Stimulated activated naive CD8-positive, alpha-beta T cell treated with anti-CD3 and anti-CD28 coated beads, Interleukin-15, Interleukin-2, amounts not matched to agents 100 U/mL and 50 U/mL, for 24 hours (primary cell): Measurements from ENCODE around the gene MLLT3.
A peak's percentile ranks its signal among the peaks of the same experiment; 100 is the strongest.
"Not testable (repeated sequence)": the region's sequence is repeated elsewhere in the genome, so short reads cannot be mapped to it uniquely, and the experiment has no call there.

Experiments
- ATAC-seq: fragments of 150-1000 bp; cut with Tn5 transposase; one replicate; pipeline ENCODE4 v1.10.0; 2021
- DNase-seq: peaks from one replicate; pipeline ENCODE4 v3.0.0; 2021

MLLT3 gene

GRCh38 chr9:20622330-20623020 is at the start of gene MLLT3:
Gene MLLT3 (minus strand): TSS chr9:20622499.
- peak; percentile 85 for ATAC-seq

GRCh38 chr9:20671635-20672034 is 49.3 kb upstream of the MLLT3 start:
- DNase-seq (no peak), ATAC-seq (no peak)

More at GRCh38 chr9:20622330-20623020, at the start of gene MLLT3:
- peak; percentile 97 for DNase-seq

GRCh38 chr9:20670395-20670794 is 48.1 kb upstream of the MLLT3 start:
- ATAC-seq = no peak

GRCh38 chr9:20664501-20664900 is 42.2 kb upstream of the MLLT3 start:
- ATAC-seq = no peak

More at GRCh38 chr9:20670395-20670794, 48.1 kb upstream of the MLLT3 start:
- no peak for DNase-seq

GRCh38 chr9:20663133-20663532 is 40.8 kb upstream of the MLLT3 start:
- DNase-seq (no peak), ATAC-seq (no peak)

More at GRCh38 chr9:20664501-20664900, 42.2 kb upstream of the MLLT3 start:
- no peak for DNase-seq

- ATAC-seq (no peak), DNase-seq (no peak)
Observed at GRCh38 chr9:20662156-20662555, 39.9 kb upstream of the MLLT3 start.

GRCh38 chr9:20659474-20659967 is 37.2 kb upstream of the MLLT3 start:
- DNase-seq (no peak), ATAC-seq (no peak)

- ATAC-seq (no peak), DNase-seq (no peak)
Observed at GRCh38 chr9:20658677-20659473, 36.6 kb upstream of the MLLT3 start.

- not testable (repeated sequence) for DNase-seq, ATAC-seq
Observed at GRCh38 chr9:20658246-20658667, 36.0 kb upstream of the MLLT3 start.

- no peak for ATAC-seq
- no peak for DNase-seq
Observed at GRCh38 chr9:20651939-20652338, 29.6 kb upstream of the MLLT3 start.

GRCh38 chr9:20650750-20651299 is 28.5 kb upstream of the MLLT3 start:
- no peak for DNase-seq
- no peak for ATAC-seq

- no peak for ATAC-seq
- DNase-seq = no peak
Observed at GRCh38 chr9:20650313-20650712, 28.0 kb upstream of the MLLT3 start.

GRCh38 chr9:20649381-20649780 is 27.1 kb upstream of the MLLT3 start:
- no peak for DNase-seq
- ATAC-seq = no peak

GRCh38 chr9:20646656-20647055 is 24.4 kb upstream of the MLLT3 start:
- DNase-seq (no peak), ATAC-seq (no peak)

- ATAC-seq (no peak), DNase-seq (no peak)
Observed at GRCh38 chr9:20643660-20644059, 21.4 kb upstream of the MLLT3 start.

GRCh38 chr9:20642045-20642444 is 19.7 kb upstream of the MLLT3 start:
- ATAC-seq = no peak
- no peak for DNase-seq

- peak; percentile 81 for DNase-seq
- peak; percentile 84 for ATAC-seq
Observed at GRCh38 chr9:20640331-20641187, 18.3 kb upstream of the MLLT3 start.

- ATAC-seq = no peak
- DNase-seq = no peak
Observed at GRCh38 chr9:20636888-20637440, 14.7 kb upstream of the MLLT3 start.

GRCh38 chr9:20634895-20635294 is 12.6 kb upstream of the MLLT3 start:
- ATAC-seq (no peak), DNase-seq (no peak)

- no peak for ATAC-seq
- DNase-seq = no peak
Observed at GRCh38 chr9:20632705-20633104, 10.4 kb upstream of the MLLT3 start.

GRCh38 chr9:20630241-20630943 is 8.1 kb upstream of the MLLT3 start:
- ATAC-seq (no peak), DNase-seq (no peak)
